Astrocyte (in vitro differentiated cells and primary cell): ENCODE data around the gene PPM1H.

Experiments
- EZH2 ChIP-seq: IDR thresholded peaks from 2 replicates; pipeline ENCODE4 v1.6.1; 2012; ENCODE audit warnings: mild to moderate bottlenecking, low read length, inconsistent platforms; ENCODE audit not compliant: insufficient read depth
- TF ChIP-seq, protein P1 (sequence below): IDR thresholded peaks from 2 replicates; pipeline ENCODE4 v1.5.1; 2011; ENCODE audit warnings: low read depth, mild to moderate bottlenecking, inconsistent platforms, low read length, moderate library complexity; ENCODE audit not compliant: insufficient read depth

DNA sequence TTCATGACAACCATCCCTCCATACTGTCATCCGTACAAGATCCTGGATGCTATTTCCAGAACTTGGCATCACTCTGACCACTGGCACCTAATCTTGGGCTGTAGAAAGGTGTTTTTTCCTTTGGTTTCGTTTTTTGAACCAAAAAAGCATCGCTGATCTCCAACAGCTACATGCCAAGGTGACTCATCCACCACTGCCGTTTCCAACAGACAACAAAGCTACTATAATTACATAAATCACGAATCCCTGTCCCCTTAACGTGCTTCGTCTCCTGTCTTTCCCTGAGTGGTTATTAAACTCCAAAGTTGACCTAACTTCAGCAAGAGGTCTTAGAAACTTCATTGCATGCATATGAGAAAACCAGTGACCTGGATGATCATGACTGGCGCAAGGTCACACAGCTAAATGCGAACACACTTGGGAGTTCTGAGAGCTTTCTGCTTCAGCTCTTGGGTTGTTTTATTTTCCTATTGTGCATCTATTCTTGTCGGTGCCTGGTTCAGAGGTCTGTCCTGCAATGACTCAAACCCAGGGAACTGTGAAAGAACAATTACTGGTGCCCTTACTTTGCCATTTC, 99.9 kb downstream of the PPM1H start:
- TF ChIP-seq, protein P1, sequence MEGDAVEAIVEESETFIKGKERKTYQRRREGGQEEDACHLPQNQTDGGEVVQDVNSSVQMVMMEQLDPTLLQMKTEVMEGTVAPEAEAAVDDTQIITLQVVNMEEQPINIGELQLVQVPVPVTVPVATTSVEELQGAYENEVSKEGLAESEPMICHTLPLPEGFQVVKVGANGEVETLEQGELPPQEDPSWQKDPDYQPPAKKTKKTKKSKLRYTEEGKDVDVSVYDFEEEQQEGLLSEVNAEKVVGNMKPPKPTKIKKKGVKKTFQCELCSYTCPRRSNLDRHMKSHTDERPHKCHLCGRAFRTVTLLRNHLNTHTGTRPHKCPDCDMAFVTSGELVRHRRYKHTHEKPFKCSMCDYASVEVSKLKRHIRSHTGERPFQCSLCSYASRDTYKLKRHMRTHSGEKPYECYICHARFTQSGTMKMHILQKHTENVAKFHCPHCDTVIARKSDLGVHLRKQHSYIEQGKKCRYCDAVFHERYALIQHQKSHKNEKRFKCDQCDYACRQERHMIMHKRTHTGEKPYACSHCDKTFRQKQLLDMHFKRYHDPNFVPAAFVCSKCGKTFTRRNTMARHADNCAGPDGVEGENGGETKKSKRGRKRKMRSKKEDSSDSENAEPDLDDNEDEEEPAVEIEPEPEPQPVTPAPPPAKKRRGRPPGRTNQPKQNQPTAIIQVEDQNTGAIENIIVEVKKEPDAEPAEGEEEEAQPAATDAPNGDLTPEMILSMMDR, result no peak
- no peak for TF ChIP-seq EZH2
